GM18873 (cell line): ENCODE results near the gene RFX1.

ENCODE experiments used
- ATAC-seq: cut with Tn5 transposase; IDR thresholded peaks from one replicate; pipeline ENCODE4 v1.9.1; 2021; ENCODE audit warnings: mild to moderate bottlenecking, moderate library complexity, moderate number of reproducible peaks; ENCODE audit not compliant: unreplicated experiment, low FRiP score

Gene RFX1

GRCh38 chr19:13963603-13964105 is 42.5 kb downstream of the RFX1 start:
- no peak for ATAC-seq

- no peak for ATAC-seq
Measured at GRCh38 chr19:13962699-13963602, 43.2 kb downstream of the RFX1 start.

GRCh38 chr19:13961826-13962698 is 44.1 kb downstream of the RFX1 start:
- ATAC-seq = no peak

GRCh38 chr19:13960863-13961784 is 45.0 kb downstream of the RFX1 start:
- ATAC-seq = no peak

DNA sequence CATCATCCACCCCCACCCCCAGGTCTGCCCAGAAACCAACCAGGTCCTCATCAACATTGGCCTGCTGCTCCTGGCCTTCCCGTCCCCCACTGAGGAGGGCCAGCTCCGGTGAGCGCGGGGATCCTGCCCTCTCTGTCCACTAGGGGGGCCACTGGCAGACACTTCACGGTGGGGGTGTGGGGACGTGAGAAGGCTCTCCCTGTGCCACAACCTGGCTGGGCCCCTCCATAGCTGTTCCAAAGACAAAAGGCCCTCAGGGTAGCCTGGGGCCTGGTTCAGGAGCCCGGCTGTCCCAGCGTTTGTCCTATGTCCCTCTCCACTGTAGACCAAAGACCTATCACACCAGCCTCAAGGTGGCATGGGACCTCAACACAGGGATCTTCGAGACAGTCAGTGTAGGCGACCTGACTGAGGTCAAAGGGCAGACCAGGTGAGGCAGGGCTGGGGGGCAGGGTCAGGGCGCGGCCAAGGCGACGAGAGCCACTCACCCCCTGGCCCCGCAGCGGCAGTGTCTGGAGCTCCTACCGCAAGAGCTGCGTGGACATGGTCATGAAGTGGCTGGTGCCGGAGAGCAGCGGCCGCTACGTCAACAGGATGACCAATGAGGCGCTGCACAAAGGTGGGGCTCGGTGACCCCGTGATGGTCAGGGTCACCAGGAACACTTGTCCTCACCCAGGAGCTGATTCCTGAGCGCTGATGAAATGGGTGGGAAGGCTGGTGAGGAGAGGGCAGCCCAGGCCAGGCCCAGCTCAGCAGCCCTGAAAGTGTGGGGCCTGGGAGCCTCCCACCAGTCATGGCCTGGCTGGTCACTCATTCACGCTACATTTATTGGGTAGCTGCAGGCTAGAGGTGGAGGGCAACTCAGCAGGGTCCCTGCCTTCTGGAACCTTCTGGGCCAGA is 45.9 kb downstream of the RFX1 start:
- ATAC-seq = no peak

- ATAC-seq = no peak
Measured at GRCh38 chr19:13959141-13959961, 46.8 kb downstream of the RFX1 start.

GRCh38 chr19:13958043-13958442 is 48.1 kb downstream of the RFX1 start:
- ATAC-seq = no peak

DNA sequence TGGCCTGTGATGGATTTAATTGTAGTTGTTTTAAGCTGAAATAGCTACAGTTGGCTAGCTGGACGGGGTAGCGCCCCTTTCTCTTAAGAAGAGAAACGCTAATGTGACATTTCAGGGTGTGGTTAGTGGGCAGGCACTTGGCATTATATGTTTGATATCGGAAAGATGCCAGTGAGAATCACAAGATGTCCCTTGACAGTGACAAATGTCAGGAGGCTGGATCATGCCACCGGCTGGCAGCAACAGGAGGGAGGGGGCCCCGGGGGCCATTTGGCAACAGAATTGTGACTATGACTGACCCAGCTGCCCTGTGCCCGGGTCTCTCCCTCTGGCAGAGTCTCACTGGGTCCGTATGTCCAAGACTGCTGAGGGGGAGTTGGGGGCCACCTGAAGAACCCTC is 49.1 kb downstream of the RFX1 start:
- ATAC-seq = no peak

- ATAC-seq = no peak
Measured at GRCh38 chr19:13956365-13956744, 49.8 kb downstream of the RFX1 start.

GRCh38 chr19:13955662-13956364 is 50.3 kb downstream of the RFX1 start:
- ATAC-seq = no peak

- ATAC-seq = no peak
Measured at GRCh38 chr19:13954185-13954584, 51.9 kb downstream of the RFX1 start.

- ATAC-seq = no peak
Measured at GRCh38 chr19:13952931-13953531, 53.1 kb downstream of the RFX1 start.

DNA sequence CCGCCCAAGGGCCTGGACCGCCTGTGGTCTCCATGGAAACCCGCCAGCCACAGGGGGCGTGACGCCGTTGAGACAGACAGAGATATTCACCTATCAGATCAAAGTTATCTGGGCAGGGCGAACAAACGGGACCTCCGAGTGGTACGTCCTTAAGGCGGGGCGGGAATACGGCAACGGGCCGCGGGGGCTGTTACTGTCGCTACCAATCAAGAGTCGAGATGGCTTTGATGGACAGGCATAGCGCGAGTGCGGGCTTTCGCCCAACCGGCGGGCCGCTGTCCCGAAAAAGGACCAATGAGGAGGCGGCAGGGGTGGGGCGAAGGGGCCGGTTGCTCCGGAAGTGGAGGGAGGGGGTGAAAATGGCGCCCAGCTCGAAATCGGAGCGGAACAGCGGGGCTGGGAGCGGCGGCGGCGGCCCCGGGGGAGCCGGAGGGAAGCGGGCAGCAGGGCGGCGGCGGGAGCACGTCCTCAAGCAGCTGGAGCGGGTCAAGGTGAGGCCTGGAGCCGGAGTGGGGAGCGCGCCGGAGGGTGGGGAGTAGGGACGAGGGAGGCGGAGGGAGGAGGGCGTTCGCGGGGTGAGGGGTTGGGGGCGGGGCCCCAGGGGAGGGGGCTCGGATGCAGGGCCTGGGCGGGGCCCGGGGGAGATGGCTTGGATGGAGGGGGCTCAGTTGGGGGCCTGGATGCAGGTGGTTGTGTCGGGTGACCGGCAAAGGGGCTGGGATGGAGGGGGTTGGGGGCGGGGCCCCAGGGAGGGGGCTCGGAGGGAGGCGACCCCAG is 53.8 kb downstream of the RFX1 start, which contains the start of gene DCAF15:
DCAF15 (plus strand) TSS at position 356 of the 777 bp plus-strand sequence; CDS start at position 360, 4 bp downstream.
- peak; percentile 95 for ATAC-seq

- peak; percentile 5 for ATAC-seq
Measured at GRCh38 chr19:13951799-13952153, 54.3 kb downstream of the RFX1 start.

DNA sequence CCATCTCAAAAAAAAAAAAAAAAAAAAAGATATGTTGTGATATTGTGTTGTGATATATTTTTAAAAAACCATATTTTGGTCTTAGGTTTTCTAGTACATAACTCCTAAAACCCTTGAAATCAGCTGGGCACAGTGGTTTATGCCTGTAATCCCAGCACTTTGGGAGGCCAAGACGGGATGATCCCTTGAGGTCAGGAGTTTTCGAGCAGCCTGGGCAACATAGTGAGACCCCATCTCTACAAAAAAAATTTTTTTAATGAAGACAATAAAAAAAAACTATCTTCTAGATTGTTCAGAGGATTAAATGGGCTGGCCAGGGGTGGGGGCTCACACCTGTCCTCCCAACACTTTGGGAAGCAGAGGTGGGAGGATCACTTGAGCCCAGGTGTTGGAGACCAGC is 55.1 kb downstream of the RFX1 start:
- no peak for ATAC-seq

- no peak for ATAC-seq
Measured at GRCh38 chr19:13946414-13946813, 59.7 kb downstream of the RFX1 start.
